Tibial artery (tissue), 4 donors: ENCODE results near the gene RUNX2.

ENCODE experiments used
- DNase-seq, 2 donors: peaks; one replicate each; pipeline ENCODE4 v3.0.0-alpha.2; 2019
- H3K27ac ChIP-seq, 2 donors: fragments of 200-600 bp; sonication (generic) in 1 of 2; 1 replicate in 1 of 2; 2 replicates in 1 of 2; pipeline ENCODE4 v1.5.1; 2018 to 2019; ENCODE audit warnings: mild to moderate bottlenecking in 1 of 2
- H3K27me3 ChIP-seq, 2 donors: fragments of 200-600 bp; sonication (generic) in 1 of 2; one replicate each; pipeline versions ENCODE4 v1.5.1 to v1.6.0; 2016 to 2019
- H3K36me3 ChIP-seq, 3 donors: fragments of 200-600 bp; sonication (generic) in 2 of 3; one replicate each; pipeline ENCODE4 v1.5.1; 2016 to 2019; ENCODE audit warnings: mild to moderate bottlenecking in 2 of 3
- H3K4me1 ChIP-seq, 4 donors: fragments of 200-600 bp; sonication (generic) in 2 of 4; 1 replicate in 3 of 4; 2 replicates in 1 of 4; pipeline ENCODE4 v1.5.1; 2016 to 2019
- H3K4me3 ChIP-seq, 2 donors: fragments of 200-600 bp; sonication (generic) in 1 of 2; 1 replicate in 1 of 2; 2 replicates in 1 of 2; pipeline ENCODE4 v1.5.1; 2018 to 2019; ENCODE audit warnings: mild to moderate bottlenecking in 2 of 2
- H3K9me3 ChIP-seq, 3 donors: fragments of 200-600 bp; sonication (generic) in 1 of 3; one replicate each; pipeline ENCODE4 v1.5.1; 2016 to 2019
- CTCF ChIP-seq, 2 experiments: fragments of 200-600 bp in 1 of 2; fragments of 450-650 bp in 1 of 2; IDR thresholded peaks; one replicate each; pipeline ENCODE4 v1.5.1; 2017 to 2019; ENCODE audit warnings: antibody characterized with exemption in 2 of 2, mild to moderate bottlenecking in 1 of 2, moderate library complexity in 1 of 2
- intact Hi-C: fragments of 100-400 bp; cut with DNase I; formaldehyde crosslinking; loops from one replicate; pipeline ENCODE4 v1.15.0; 2023; ENCODE audit warnings: low total_unique reads

The RUNX2 gene

GRCh38 chr6:45423111-45423823 lies 95.1 kb downstream of the RUNX2 start:
- Histone ChIP-seq H3K9me3 (no peaks in the 10 kb centered on the region), H3K27me3 (peaks cover 0 to 60% of the 10 kb centered on the region in 2 donors), H3K36me3 (no peaks in the 10 kb centered on the region), H3K27ac (peak overlapping the region; percentile 45 to 72), H3K4me3 (peak overlapping the region; percentile 52 to 59), H3K4me1 (peaks cover 0 to 51% (median 34%) of the 10 kb centered on the region in 4 donors)
- no peak for TF ChIP-seq CTCF (IDR thresholded peaks at IDR 0.05)
- DNase-seq: peak in 1 of 2 donors; percentile 73
- intact Hi-C loops: loop anchor here (5.0 kb wide), 1 partner anchor 46 kb away; the partner anchor contains the start of gene SUPT3H

- peak in 1 of 2 donors; percentile 68 for DNase-seq
- intact Hi-C loops: loop anchor here (5.0 kb wide), 1 partner anchor 47 kb away; the partner anchor contains the start of gene SUPT3H
- H3K4me1 ChIP-seq: peaks cover 0 to 51% (median 34%) of the 10 kb centered on the region in 4 donors
- H3K4me3 ChIP-seq: peak overlapping the region; percentile 52 to 59
- peak overlapping the region; percentile 45 to 72 for H3K27ac ChIP-seq
- H3K9me3 ChIP-seq: no peaks in the 10 kb centered on the region
- no peaks in the 10 kb centered on the region for H3K36me3 ChIP-seq
- H3K27me3 ChIP-seq: peaks cover 0 to 54% of the 10 kb centered on the region in 2 donors
- no peak for TF ChIP-seq CTCF (IDR thresholded peaks at IDR 0.05)
Observed at GRCh38 chr6:45423824-45424450, 95.8 kb downstream of the RUNX2 start.

- peak overlapping the region; percentile 45 to 72 for H3K27ac ChIP-seq
- DNase-seq: no peak
- peak overlapping the region; percentile 52 to 59 for H3K4me3 ChIP-seq
- no peak for TF ChIP-seq CTCF (IDR thresholded peaks at IDR 0.05)
- no peaks in the 10 kb centered on the region for H3K36me3 ChIP-seq
- H3K27me3 ChIP-seq: peaks cover 0 to 49% of the 10 kb centered on the region in 2 donors
- no peaks in the 10 kb centered on the region for H3K9me3 ChIP-seq
- peaks cover 0 to 47% (median 31%) of the 10 kb centered on the region in 4 donors for H3K4me1 ChIP-seq
- intact Hi-C loops: loop anchor here (5.0 kb wide), 1 partner anchor 47 kb away; the partner anchor contains the start of gene SUPT3H
Observed at GRCh38 chr6:45424451-45424861, 96.3 kb downstream of the RUNX2 start.

- intact Hi-C loops: no loop called here
- Histone ChIP-seq H3K4me3 (no peak overlapping the region), H3K4me1 (peaks cover 0 to 31% (median 22%) of the 10 kb centered on the region in 4 donors), H3K9me3 (no peaks in the 10 kb centered on the region), H3K27me3 (peaks cover 0 to 31% of the 10 kb centered on the region in 2 donors), H3K36me3 (no peaks in the 10 kb centered on the region), H3K27ac (no peak overlapping the region)
- DNase-seq: no peak
- no peak for TF ChIP-seq CTCF (IDR thresholded peaks at IDR 0.05)
Observed at GRCh38 chr6:45426251-45426650, 98.1 kb downstream of the RUNX2 start.

GRCh38 chr6:45427726-45428125 lies 99.6 kb downstream of the RUNX2 start:
- no peaks in the 10 kb centered on the region for H3K9me3 ChIP-seq
- no peak for DNase-seq
- intact Hi-C loops: no loop called here
- TF ChIP-seq CTCF (IDR thresholded peaks at IDR 0.05): no peak
- H3K4me1 ChIP-seq: peaks cover 0 to 18% (median 13%) of the 10 kb centered on the region in 4 donors
- H3K27me3 ChIP-seq: peaks cover 0 to 18% of the 10 kb centered on the region in 2 donors
- no peak overlapping the region for H3K27ac ChIP-seq
- H3K36me3 ChIP-seq: no peaks in the 10 kb centered on the region
- no peak overlapping the region for H3K4me3 ChIP-seq
